B cell (primary cell): ENCODE data around the gene ACBD4. TPM values are rescaled to one million over a fixed set of nuclear protein-coding genes. Genes with fewer than 3 reads are reported as not detected.
A peak's percentile ranks its signal among the peaks of the same experiment; 100 is the strongest.
"Not testable (repeated sequence)": the region's sequence is repeated elsewhere in the genome, so short reads cannot be mapped to it uniquely, and the experiment has no call there.

Experiments used
- ATAC-seq: fragments of 200-7000 bp; cut with Tn5 transposase; one replicate; pipeline ENCODE4 v1.10.0; 2021; ENCODE audit warnings: low read depth, mild to moderate bottlenecking, moderate number of reproducible peaks, moderate library complexity
- CTCF ChIA-PET: fragments of 350-600 bp; sonication (Branson Sonifier 250); formaldehyde crosslinking; loops from one replicate; lab custom pipeline; 2021; ENCODE audit warnings: antibody characterized with exemption, inconsistent platforms; lab: Charles Lee
- POLR2A ChIA-PET: fragments of 350-600 bp; sonication (Branson Sonifier 250); formaldehyde crosslinking; loops from one replicate; lab custom pipeline; 2021; ENCODE audit warnings: antibody characterized with exemption; lab: Charles Lee
- DNase-seq: peaks from one replicate; pipeline ENCODE4 v3.0.0; 2013
- H2AFZ ChIP-seq: 2 replicates; pipeline ENCODE4 v1.6.1; 2012; ENCODE audit warnings: mild to moderate bottlenecking, low read depth, low read length; ENCODE audit not compliant: insufficient read depth, poor library complexity, severe bottlenecking
- H3K27ac ChIP-seq, 2 donors: 1 replicate in 1 of 2; 2 replicates in 1 of 2; pipeline ENCODE4 v1.5.1; 2012 to 2013; ENCODE audit warnings: low read length in 2 of 2, mild to moderate bottlenecking in 2 of 2, moderate library complexity in 1 of 2
- H3K27me3 ChIP-seq, 4 experiments: fragments of 200-600 bp in 1 of 4; sonication (generic) in 1 of 4; replicated peaks in 1 of 4; 1 replicate in 2 of 4; 2 replicates in 2 of 4; pipeline versions ENCODE4 v1.6.1 to v1.7.0; 2013 to 2016; ENCODE audit warnings: low read length in 3 of 4, mild to moderate bottlenecking in 2 of 4, mixed read lengths in 1 of 4, moderate library complexity in 1 of 4; ENCODE audit not compliant: insufficient read depth in 4 of 4, control insufficient read depth in 3 of 4; ENCODE audit errors: control extremely low read depth in 1 of 4
- H3K36me3 ChIP-seq, 2 experiments: replicated peaks in 1 of 2; 1 replicate in 1 of 2; 2 replicates in 1 of 2; pipeline versions ENCODE4 v1.6.1 to v1.7.1; 2013; ENCODE audit warnings: low read length in 1 of 2; ENCODE audit not compliant: insufficient read depth in 2 of 2, control insufficient read depth in 1 of 2; ENCODE audit errors: control extremely low read depth in 1 of 2, extremely low read depth in 1 of 2
- H3K4me1 ChIP-seq, 2 donors: fragments of 200-600 bp in 1 of 2; sonication (generic) in 1 of 2; 1 replicate in 1 of 2; 2 replicates in 1 of 2; pipeline versions ENCODE4 v1.5.1 to v1.6.1; 2013 to 2017; ENCODE audit warnings: low read length in 2 of 2; ENCODE audit not compliant: control insufficient read depth in 2 of 2, insufficient read depth in 2 of 2
- H3K4me2 ChIP-seq: replicated peaks from 2 replicates; pipeline ENCODE3; 2012; ENCODE audit warnings: mild to moderate bottlenecking, low read depth, low read length; ENCODE audit not compliant: poor library complexity, severe bottlenecking
- H3K4me3 ChIP-seq, 5 experiments: fragments of 200-600 bp in 1 of 5; sonication (generic) in 1 of 5; 1 replicate in 3 of 5; 2 replicates in 2 of 5; pipeline versions ENCODE4 v1.5.1 to v1.7.0; 2011 to 2016; ENCODE audit warnings: low read length in 4 of 5, mild to moderate bottlenecking in 4 of 5, low read depth in 2 of 5, control low read depth in 1 of 5, moderate library complexity in 1 of 5; ENCODE audit not compliant: insufficient read depth in 1 of 5; ENCODE audit errors: control extremely low read depth in 1 of 5, extremely low read depth in 1 of 5
- H3K79me2 ChIP-seq: fragments of 200-600 bp; sonication (generic); one replicate; pipeline ENCODE4 v1.6.0; 2016; ENCODE audit warnings: low read length; ENCODE audit not compliant: control insufficient read depth, insufficient read depth
- H3K9ac ChIP-seq: fragments of 200-600 bp; sonication (generic); 2 replicates; pipeline ENCODE4 v1.6.1; 2017; ENCODE audit warnings: mild to moderate bottlenecking, low read length, moderate library complexity
- H3K9me3 ChIP-seq, 3 donors: one replicate each; pipeline versions ENCODE4 v1.6.1 to v1.7.1; 2013; ENCODE audit warnings: low read length in 2 of 3; ENCODE audit not compliant: control insufficient read depth in 2 of 3, insufficient read depth in 1 of 3; ENCODE audit errors: control extremely low read depth in 1 of 3
- H4K20me1 ChIP-seq: 2 replicates; pipeline ENCODE4 v1.6.0; 2012; ENCODE audit warnings: mild to moderate bottlenecking, low read length; ENCODE audit not compliant: insufficient read depth, control insufficient read depth, poor library complexity, severe bottlenecking
- H3K27ac Mint-ChIP-seq: one replicate; pipeline ENCODE4 v1.8.0; 2021; ENCODE audit warnings: mixed read lengths
- H3K27me3 Mint-ChIP-seq: one replicate; pipeline ENCODE4 v1.8.0; 2021; ENCODE audit warnings: mixed read lengths
- H3K4me1 Mint-ChIP-seq: one replicate; pipeline ENCODE4 v1.8.0; 2021; ENCODE audit warnings: mixed read lengths
- H3K4me3 Mint-ChIP-seq: one replicate; pipeline ENCODE4 v1.8.0; 2021; ENCODE audit warnings: mixed read lengths
- H3K9me3 Mint-ChIP-seq: one replicate; pipeline ENCODE4 v1.8.0; 2022; ENCODE audit warnings: mixed read lengths; ENCODE audit not compliant: insufficient read depth
- EZH2 ChIP-seq: IDR thresholded peaks from 2 replicates; pipeline ENCODE4 v1.6.1; 2012; ENCODE audit warnings: borderline replicate concordance, low read depth, mild to moderate bottlenecking, moderate library complexity, low read length; ENCODE audit not compliant: insufficient read depth, poor library complexity, severe bottlenecking
- WGBS: methylation state at CpG from one replicate; pipeline ENCODE4 v1.1.5; 2013; ENCODE audit warnings: missing lambda C conversion rate; ENCODE audit not compliant: insufficient coverage; 5-methylcytosine and 5-hydroxymethylcytosine counted together
- intact Hi-C: fragments of 100-400 bp; cut with micrococcal nuclease; formaldehyde crosslinking; loops from one replicate; pipeline ENCODE4 v1.10.0; 2022
- polyA plus RNA-seq: library from polyadenylated mRNA; depleted of rRNA; stranded (reverse); fragments of >200 nt; gene quantifications from 2 replicates; pipeline ENCODE4 v1.2.3, GENCODE V29; 2012
- total RNA-seq, 2 donors: library from RNA; stranded (reverse); fragments of 120-200 nt in 1 of 2; gene quantifications; 1 replicate in 1 of 2; 2 replicates in 1 of 2; pipeline versions ENCODE4 v1.2.3 to v1.2.4, GENCODE V29; 2013 to 2022

Gene ACBD4
- total and polyA plus RNA-seq, 2 donors (not counting 1 experiment from before 2014, with no cell fraction given): 36.8 to 39.4 TPM

DNA sequence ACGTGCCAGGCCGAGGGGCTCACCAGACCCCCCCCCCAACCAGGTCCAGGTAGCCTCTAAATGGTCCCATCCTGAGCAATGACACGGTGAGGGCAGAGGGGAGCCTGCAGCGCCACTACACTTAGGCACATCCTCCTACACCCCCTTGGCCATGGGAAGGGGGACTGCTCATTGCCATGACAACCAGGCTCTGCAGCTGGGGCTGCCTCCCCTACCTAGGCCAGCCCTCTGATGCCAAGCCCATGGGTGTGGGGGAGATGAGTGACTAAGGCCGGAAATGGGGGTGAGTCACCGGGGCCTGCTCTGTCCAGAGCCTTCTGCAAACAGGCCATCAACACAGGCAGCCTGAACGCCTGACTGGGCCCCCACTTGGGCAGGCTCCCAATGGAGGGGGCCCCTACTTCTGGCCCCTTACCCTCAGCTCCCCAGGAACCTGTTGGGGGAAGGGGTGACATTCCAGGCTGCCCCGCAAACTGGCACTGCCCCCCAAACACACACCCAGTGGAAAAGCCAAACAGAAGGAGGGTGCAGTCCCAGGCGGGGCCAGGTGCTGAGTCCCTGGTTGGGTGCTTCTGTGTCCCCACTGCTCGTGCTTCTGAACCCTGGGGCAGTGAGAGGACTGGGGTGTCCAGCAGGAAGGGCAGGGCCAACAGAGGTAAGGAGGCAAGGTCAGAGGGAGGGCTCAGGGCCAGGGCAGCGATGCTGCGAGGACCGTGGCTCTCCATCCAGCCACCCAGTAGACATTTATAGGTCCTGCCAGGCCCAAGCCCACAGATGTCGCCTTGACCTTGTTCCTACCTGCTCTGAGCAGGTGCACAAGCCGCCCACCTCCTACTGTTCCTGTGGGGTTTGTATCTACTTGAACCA is 11.3 kb upstream of the ACBD4 start:
- Histone ChIP-seq H3K9ac (no peak overlapping the region), H3K36me3 (no peaks in the 10 kb centered on the region), H3K79me2 (no peaks in the 10 kb centered on the region), H3K9me3 (no peaks in the 10 kb centered on the region), H3K4me3 (no peak overlapping the region), H2AFZ (no peak overlapping the region), H3K27me3 (peaks cover 0 to 7% (median 0%) of the 10 kb centered on the region in 4 experiments), H3K4me2 (no peak overlapping the region), H3K27ac (no peak overlapping the region), H4K20me1 (no peaks in the 10 kb centered on the region), H3K4me1 (no peaks in the 10 kb centered on the region)
- CTCF ChIA-PET: interaction anchor here (1.5 kb wide), 1 partner anchor 25 kb away, joined by 6 read pairs; no protein-coding TSS in a partner anchor
- DNase-seq (no peak), ATAC-seq (peak; percentile 73)
- WGBS: 80% methylated on average over 10 of the region's 15 CpGs
- intact Hi-C loops: no loop called here
- H3K4me3 Mint-ChIP-seq: no peak overlapping the region
- no peak for TF ChIP-seq EZH2
- H3K27me3 Mint-ChIP-seq: peaks cover 5% of the 10 kb centered on the region
- POLR2A ChIA-PET: interaction anchor here (0.7 kb wide), 1 partner anchor 12 kb away, joined by 9 read pairs; no protein-coding TSS in a partner anchor
- H3K27ac Mint-ChIP-seq: no peak overlapping the region
- no peaks in the 10 kb centered on the region for H3K4me1 Mint-ChIP-seq
- H3K9me3 Mint-ChIP-seq: no peaks in the 10 kb centered on the region

DNA sequence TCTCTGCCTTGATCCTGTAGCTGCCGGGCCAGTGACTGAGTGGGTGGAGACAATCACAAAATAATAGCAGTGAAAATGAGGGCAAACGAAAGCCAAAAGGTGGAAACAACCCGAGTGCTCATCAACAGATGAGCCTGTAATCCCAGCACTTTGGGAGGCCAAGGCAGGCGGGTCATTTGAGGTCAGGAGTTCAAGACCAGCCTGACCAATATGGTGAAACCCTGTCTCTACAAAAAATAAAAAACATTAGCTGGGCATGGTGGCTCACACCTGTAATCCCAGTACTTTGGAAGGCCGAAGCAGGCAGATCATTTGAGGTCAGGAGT is 10.7 kb upstream of the ACBD4 start:
- WGBS: 82% methylated on average over 5 of the region's 5 CpGs
- POLR2A ChIA-PET: interaction anchor here (1.2 kb wide), 1 partner anchor 10 kb away, joined by 4 read pairs; the partner anchor contains the start of gene ACBD4
- H3K4me3 Mint-ChIP-seq: not testable (repeated sequence)

More for the DNA sequence above, 10.7 kb upstream of the ACBD4 start:
- H2AFZ ChIP-seq, ATAC-seq, H3K9me3 ChIP-seq, H3K4me3 ChIP-seq, H3K9me3 Mint-ChIP-seq, H3K27ac Mint-ChIP-seq, H3K9ac ChIP-seq, H3K27ac ChIP-seq, H3K79me2 ChIP-seq, H3K4me2 ChIP-seq, H4K20me1 ChIP-seq, H3K27me3 Mint-ChIP-seq, DNase-seq, H3K4me1 ChIP-seq, H3K27me3 ChIP-seq, H3K4me1 Mint-ChIP-seq, intact Hi-C loops, CTCF ChIA-PET, H3K36me3 ChIP-seq: not testable (repeated sequence)
